ENCODE results near the gene ZBP1. TPM values are rescaled to one million over a fixed set of nuclear protein-coding genes. Genes with fewer than 3 reads are reported as not detected.

ZBP1 gene
- total and polyA plus RNA-seq, 10 of the 15 experiments (the other 5 are each of a cell fraction or from before 2014, with no cell fraction given): 0.93 to 10.6 (median 4.8) TPM

DNA sequence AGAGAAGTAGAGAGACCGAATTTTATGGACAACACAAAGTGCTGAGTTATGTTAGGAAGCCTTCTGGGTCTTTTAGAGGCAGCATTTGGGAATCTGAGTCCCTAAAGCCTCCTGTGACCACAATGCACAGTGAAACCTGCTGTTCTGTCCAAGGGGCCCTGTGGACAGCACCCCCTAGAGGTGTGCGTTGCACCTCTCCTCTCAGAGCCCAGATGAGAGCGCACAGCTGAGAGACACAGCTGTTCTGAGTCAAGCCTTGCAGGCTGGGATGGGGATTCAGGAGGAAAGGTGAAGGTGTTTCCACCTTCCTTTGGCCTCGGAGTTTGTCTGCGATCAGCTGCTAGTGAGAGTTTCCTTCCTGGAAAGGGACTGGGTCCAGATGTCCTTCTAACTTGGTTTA is 46.3 kb downstream of the ZBP1 start:
- Histone ChIP-seq H3K79me2 (ENCODE audit: control insufficient read depth, insufficient read depth, low read length) (no peaks in the 10 kb centered on the region), H4K20me1 (ENCODE audit: control insufficient read depth, insufficient read depth) (no peaks in the 10 kb centered on the region), H3K36me3 (ENCODE audit: control insufficient read depth in 2 of 2, insufficient read depth in 2 of 2, low read length in 1 of 2) (no peaks in the 10 kb centered on the region), H3K9me3 (replicated peaks; ENCODE audit: control insufficient read depth, insufficient read depth, low read length) (no peaks in the 10 kb centered on the region), H3K4me2 (ENCODE audit: control insufficient read depth, insufficient read depth) (no peak overlapping the region), H3K4me3 (no peak overlapping the region), H3K9ac (ENCODE audit: control insufficient read depth, insufficient read depth, low read length) (no peak overlapping the region), H3K4me1 (ENCODE audit: control insufficient read depth, insufficient read depth, low read length) (no peaks in the 10 kb centered on the region), H2AFZ (ENCODE audit: control insufficient read depth, low read depth, low read length) (no peak overlapping the region), H3K27ac (ENCODE audit: control insufficient read depth, insufficient read depth) (no peak overlapping the region), H3K27me3 (replicated peaks in 1 of 2; ENCODE audit: control insufficient read depth in 2 of 2, insufficient read depth in 2 of 2, low read length in 1 of 2) (peaks cover 0 to 4% of the 10 kb centered on the region in 2 experiments; a peak in 2 of 4 replicates)
- ChIA-PET POLR2A (no interaction called here), CTCF (interaction anchor here (1.3 kb wide), 1 partner anchor 52 kb away, joined by 3 read pairs; no protein-coding TSS in a partner anchor), SMC1A (ENCODE audit: uncharacterized antibody, unreplicated experiment) (interaction anchor here (1.5 kb wide), 1 partner anchor 12 kb away, joined by 3 read pairs; no protein-coding TSS in a partner anchor), RAD21 (ENCODE audit: unreplicated experiment) (no interaction called here)
- 40% methylated on average over 5 of the region's 5 CpGs for WGBS (ENCODE audit: insufficient coverage, insufficient replicate concordance, low lambda C conversion rate, missing lambda C conversion rate)
- no TSS peak for BruUV-seq (replicated peaks)
- FAIRE-seq (no peak), DNase-seq (ENCODE audit: low read depth, low spot score) (no peak), ATAC-seq (no peak)
- TF ChIP-seq, protein P1, sequence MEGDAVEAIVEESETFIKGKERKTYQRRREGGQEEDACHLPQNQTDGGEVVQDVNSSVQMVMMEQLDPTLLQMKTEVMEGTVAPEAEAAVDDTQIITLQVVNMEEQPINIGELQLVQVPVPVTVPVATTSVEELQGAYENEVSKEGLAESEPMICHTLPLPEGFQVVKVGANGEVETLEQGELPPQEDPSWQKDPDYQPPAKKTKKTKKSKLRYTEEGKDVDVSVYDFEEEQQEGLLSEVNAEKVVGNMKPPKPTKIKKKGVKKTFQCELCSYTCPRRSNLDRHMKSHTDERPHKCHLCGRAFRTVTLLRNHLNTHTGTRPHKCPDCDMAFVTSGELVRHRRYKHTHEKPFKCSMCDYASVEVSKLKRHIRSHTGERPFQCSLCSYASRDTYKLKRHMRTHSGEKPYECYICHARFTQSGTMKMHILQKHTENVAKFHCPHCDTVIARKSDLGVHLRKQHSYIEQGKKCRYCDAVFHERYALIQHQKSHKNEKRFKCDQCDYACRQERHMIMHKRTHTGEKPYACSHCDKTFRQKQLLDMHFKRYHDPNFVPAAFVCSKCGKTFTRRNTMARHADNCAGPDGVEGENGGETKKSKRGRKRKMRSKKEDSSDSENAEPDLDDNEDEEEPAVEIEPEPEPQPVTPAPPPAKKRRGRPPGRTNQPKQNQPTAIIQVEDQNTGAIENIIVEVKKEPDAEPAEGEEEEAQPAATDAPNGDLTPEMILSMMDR (IDR thresholded peaks at IDR 0.05 in 2 of 3, conservative IDR thresholded peaks at IDR 0.05 in 1 of 3; ENCODE audit: control insufficient read depth in 2 of 3, extremely low read depth in 1 of 3, insufficient read depth in 1 of 3, low read depth in 3 of 3, low read length in 3 of 3): 0 out of 6 replicates have a peak, but pooled peaks of 1 of the 3 experiments have one; percentile 20
- TF ChIP-seq CREM (IDR thresholded peaks at IDR 0.05; ENCODE audit: low read depth): no peak
- TF ChIP-seq HDAC2 (IDR thresholded peaks at IDR 0.05): no peak
- no peak for TF ChIP-seq ATF7 (IDR thresholded peaks at IDR 0.05; ENCODE audit: low read depth)
- in situ Hi-C loops (cut with MboI): no loop called here
- intact Hi-C loops (cut with micrococcal nuclease; ENCODE audit: unreplicated experiment): no loop called here

DNA sequence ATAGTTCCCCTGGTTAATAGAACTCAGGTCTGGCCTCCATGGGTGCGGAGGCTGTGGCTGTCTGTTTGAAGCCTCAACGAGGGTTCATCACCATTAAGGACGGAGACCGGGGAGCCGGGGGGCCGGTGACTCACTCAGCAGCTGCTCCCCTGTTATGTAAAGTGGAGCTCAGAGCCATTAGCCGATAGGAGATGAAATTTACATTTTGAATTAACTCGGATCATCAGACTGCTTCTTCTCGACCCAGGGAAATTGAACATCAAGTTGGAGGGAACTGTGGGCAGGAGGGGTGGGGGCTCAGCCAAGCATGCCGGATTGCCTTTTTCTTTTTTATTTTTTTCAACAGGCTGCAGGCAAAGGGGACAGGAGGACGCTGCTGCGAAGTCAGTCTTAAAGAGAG is 47.0 kb downstream of the ZBP1 start:
- RAD21 ChIA-PET (ENCODE audit: unreplicated experiment): no interaction called here
- no peak overlapping the region for H3K27ac ChIP-seq (ENCODE audit: control insufficient read depth, insufficient read depth)
- no peaks in the 10 kb centered on the region for H3K9me3 ChIP-seq (replicated peaks; ENCODE audit: control insufficient read depth, insufficient read depth, low read length)
- CTCF ChIA-PET: interaction anchor here (0.7 kb wide), 1 partner anchor 486 kb away, joined by 3 read pairs; no protein-coding TSS in a partner anchor
- H3K4me1 ChIP-seq (ENCODE audit: control insufficient read depth, insufficient read depth, low read length): no peaks in the 10 kb centered on the region
- ATAC-seq: no peak
- intact Hi-C loops (cut with micrococcal nuclease; ENCODE audit: unreplicated experiment) (no loop called here), in situ Hi-C loops (cut with MboI) (no loop called here)
- H4K20me1 ChIP-seq (ENCODE audit: control insufficient read depth, insufficient read depth): no peaks in the 10 kb centered on the region
- H2AFZ ChIP-seq (ENCODE audit: control insufficient read depth, low read depth, low read length): no peak overlapping the region
- DNase-seq (ENCODE audit: low read depth, low spot score): no peak
- BruUV-seq (replicated peaks): no TSS peak
- POLR2A ChIA-PET: no interaction called here
- H3K27me3 ChIP-seq (replicated peaks in 1 of 2; ENCODE audit: control insufficient read depth in 2 of 2, insufficient read depth in 2 of 2, low read length in 1 of 2): peaks cover 0 to 6% of the 10 kb centered on the region in 2 experiments; a peak in 3 of 4 replicates
- FAIRE-seq: no peak
- no peak for TF ChIP-seq HCFC1 (IDR thresholded peaks at IDR 0.05; ENCODE audit: low read length)
- TF ChIP-seq SUZ12 (IDR thresholded peaks at IDR 0.05; ENCODE audit: unreplicated experiment): no peak
- H3K9ac ChIP-seq (ENCODE audit: control insufficient read depth, insufficient read depth, low read length): no peak overlapping the region
- SMC1A ChIA-PET (ENCODE audit: uncharacterized antibody, unreplicated experiment): interaction anchor here (1.5 kb wide), 1 partner anchor 11 kb away, joined by 3 read pairs; no protein-coding TSS in a partner anchor
- no peak overlapping the region for H3K4me2 ChIP-seq (ENCODE audit: control insufficient read depth, insufficient read depth)
- H3K4me3 ChIP-seq: no peak overlapping the region
- no peaks in the 10 kb centered on the region for H3K79me2 ChIP-seq (ENCODE audit: control insufficient read depth, insufficient read depth, low read length)
- H3K36me3 ChIP-seq (ENCODE audit: control insufficient read depth in 2 of 2, insufficient read depth in 2 of 2, low read length in 1 of 2): no peaks in the 10 kb centered on the region
- 36% methylated on average over 12 of the region's 12 CpGs for WGBS (ENCODE audit: insufficient coverage, insufficient replicate concordance, low lambda C conversion rate, missing lambda C conversion rate)
